ENCODE results near the gene APRT. TPM values are rescaled to one million over a fixed set of nuclear protein-coding genes. Genes with fewer than 3 reads are reported as not detected.

Gene APRT, protein sequence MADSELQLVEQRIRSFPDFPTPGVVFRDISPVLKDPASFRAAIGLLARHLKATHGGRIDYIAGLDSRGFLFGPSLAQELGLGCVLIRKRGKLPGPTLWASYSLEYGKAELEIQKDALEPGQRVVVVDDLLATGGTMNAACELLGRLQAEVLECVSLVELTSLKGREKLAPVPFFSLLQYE
- 136 and 144 TPM in 2 replicates for total RNA-seq

DNA sequence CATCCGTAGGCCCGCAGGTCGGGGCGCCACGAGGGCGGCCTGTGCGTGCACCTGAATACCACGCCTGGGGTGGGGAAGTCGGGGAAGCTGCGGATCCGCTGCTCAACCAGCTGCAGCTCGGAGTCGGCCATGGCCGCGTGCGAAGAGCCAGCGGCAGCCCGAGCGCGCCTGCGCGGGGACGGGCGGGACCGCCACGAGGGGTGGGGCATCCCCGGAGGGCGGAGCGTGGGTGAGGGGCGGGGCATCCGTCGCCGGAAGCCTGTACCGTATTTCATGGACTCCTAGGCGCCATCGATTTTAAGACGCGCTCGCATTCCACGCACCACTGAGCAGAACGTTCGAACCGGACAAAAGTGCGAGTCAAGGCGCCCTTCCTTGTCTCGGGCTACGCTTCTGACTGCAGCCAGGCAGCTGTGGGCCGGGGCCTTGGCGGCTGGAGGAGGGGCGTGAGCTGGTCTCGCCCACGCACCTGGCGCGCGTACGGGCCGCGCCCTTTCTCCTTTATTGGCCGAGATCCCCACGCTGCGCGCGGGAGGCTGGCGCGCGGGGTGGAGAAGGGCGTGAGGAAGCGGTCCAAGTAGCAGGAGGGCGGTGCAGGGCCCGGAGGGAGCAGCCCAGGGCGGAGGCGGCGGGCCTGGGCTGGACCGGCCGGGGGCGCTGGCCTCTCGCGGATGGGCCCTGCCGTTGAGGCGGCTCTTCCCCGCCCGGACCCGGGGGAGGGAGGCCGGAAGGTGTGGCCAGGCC is at the start of gene APRT:
Gene APRT (minus strand): TSS at position 160 of the 744 bp plus-strand sequence. CDS start 29 bp downstream, at position 131.

DNA sequence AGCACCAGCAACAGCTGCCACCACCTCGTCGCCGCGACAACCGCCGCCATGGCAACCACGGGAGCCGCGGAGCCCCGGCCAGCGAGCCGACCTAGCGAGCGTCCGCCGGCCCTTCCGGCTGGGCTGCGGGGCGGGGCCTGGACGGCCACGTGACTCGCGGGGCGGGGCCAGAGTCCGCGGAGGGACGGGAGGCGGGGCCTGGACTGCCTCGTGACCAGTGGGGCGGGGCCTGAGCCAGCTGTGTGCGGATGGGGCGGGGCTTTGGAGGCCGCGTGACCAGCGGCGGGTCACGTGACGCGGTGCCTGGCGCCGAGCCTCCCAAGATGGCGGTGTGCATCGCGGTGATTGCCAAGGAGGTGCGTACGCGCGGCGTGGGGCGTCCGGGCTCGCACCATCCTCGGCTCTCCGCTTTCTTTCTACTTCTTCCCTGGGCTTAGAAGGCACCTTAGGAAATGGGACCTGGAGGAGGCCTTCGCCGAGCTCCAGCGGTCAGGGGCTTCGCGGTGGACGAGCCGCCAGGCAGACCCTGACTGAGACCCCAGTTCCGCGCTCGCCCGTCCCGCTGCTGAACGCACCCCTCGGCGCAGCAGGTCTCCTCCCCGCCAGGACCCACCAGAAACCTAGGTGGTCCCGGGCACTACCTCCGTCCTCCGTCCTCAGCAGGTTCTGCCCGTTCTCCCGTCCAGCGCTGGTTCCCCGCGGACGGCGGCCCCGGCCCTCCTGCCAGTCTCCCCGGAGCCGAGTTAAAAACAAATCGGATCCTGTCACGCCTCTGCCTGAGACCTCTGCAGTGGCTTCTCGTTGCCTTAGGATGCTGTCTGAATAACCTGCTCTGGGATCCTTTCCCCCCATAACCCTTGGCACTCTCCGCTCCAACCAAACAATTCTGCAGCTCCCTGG is 45.4 kb upstream of the APRT start, which contains the start of the genes GALNS and TRAPPC2L:
Gene GALNS (minus strand): TSS at position 120 of the 900 bp plus-strand sequence. CDS start 70 bp downstream, at position 50.
Gene TRAPPC2L (plus strand): TSS at position 300 of the 900 bp plus-strand sequence. CDS start 24 bp downstream, at position 324.

DNA sequence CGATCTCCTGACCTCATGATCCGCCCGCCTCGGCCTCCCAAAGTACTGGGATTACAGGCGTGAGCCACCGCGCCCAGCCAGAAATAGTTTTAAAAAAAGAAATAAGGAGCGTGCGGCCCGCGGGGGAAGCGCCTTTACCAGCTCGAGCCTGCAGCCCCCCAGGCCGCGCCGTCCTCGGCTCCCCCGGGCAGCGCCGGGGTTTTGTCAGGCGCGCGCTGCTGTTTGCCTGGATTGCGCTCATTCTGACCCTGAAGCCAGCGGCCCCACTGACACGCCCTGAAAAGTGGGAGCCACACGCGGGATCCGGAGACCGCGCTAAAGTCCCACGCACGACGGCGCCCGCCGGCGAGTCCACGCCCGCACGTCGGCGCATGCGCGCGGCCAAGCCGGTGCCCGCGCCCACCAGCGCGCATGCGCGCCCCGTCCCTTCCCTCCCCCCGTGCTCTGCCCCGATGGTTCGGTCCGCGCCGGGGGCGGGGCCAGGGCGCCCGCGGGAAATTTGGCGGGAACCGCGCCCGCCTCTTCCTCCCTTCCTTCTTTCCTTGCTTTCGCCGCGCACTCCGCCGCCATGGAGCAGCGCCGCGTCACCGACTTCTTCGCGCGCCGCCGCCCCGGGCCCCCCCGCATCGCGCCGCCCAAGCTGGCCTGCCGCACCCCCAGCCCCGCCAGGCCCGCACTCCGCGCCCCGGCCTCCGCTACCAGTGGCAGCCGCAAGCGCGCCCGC is 8.3 kb downstream of the APRT start, which contains the start of gene CDT1:
Gene CDT1 (plus strand): TSS at position 526 of the 724 bp plus-strand sequence. CDS start 43 bp downstream, at position 569.

DNA sequence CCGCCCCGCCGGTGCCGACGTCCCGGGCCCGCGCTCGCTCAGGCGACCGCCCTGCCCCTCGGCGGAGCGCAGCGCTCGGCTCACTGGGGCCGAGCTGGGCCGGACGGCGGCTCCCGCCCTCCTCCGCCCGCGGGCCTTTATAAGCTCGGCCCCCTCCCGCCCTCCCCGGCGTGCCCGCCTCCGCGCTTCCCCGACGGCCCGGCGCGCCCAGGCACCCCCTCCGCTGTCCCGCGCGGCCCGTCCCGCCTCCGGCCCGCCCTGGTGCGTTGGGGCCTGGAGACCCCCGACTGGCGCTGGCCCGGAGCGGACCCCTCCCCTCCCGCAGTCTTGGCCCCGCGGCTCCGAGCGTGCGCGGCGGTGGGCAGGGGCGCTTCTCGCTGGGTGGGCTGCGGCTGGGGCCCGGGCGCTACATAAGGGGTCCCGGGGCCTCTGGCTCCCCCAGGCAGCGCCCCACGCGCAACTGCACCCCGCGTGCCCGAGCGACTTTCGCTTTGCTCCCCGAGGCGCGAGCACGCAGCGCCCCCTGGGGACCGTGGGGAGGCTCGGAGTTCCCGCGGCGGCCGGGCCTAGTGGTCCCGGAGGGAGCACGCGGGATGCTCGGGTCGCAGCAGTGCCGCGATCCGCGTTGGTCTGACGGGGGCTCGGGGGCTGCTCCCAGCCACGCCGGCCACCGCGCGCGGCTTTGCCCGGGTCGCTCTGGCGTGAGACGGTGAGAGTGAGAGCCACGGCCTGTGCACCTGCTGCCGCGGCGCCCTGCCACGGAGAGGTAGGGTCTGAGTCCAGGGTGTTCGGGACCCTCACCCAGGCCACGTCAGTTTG is 26.4 kb downstream of the APRT start, which contains the start of gene PIEZO1:
Gene PIEZO1 (minus strand): TSS at position 115 of the 819 bp plus-strand sequence. CDS start 256 bp downstream, outside the sequence.

Other genes starting within 250 kb of the APRT start
- gene ZC3H18, start 241.5 kb downstream of the APRT start, total RNA-seq: 13.6 and 14.2 TPM in 2 replicates
- gene IL17C, start 173.4 kb downstream of the APRT start, total RNA-seq: not detected in 2 replicates
- 257 and 264 TPM in 2 replicates for gene CYBA, start 160.9 kb downstream of the APRT start, total RNA-seq
- gene MVD, start 148.8 kb downstream of the APRT start, total RNA-seq: 32.1 and 44.2 TPM in 2 replicates
- not detected in 2 replicates for gene SNAI3, start 125.4 kb downstream of the APRT start, total RNA-seq
- 11.6 and 12.2 TPM in 2 replicates for gene RNF166, start 105.5 kb downstream of the APRT start, total RNA-seq
- 9.9 and 17.8 TPM in 2 replicates for gene CTU2, start 105.4 kb downstream of the APRT start, total RNA-seq
- gene PIEZO1, start 26.7 kb downstream of the APRT start, total RNA-seq: 58.3 and 59.5 TPM in 2 replicates
- gene CDT1, start 8.1 kb downstream of the APRT start, total RNA-seq: 2.2 and 6.1 TPM in 2 replicates
- gene GALNS, start 45.0 kb upstream of the APRT start, total RNA-seq: 18.8 and 25.7 TPM in 2 replicates
- 36.3 and 41.2 TPM in 2 replicates for gene TRAPPC2L, start 45.2 kb upstream of the APRT start, total RNA-seq
- not detected in 2 replicates for gene PABPN1L, start 54.7 kb upstream of the APRT start, total RNA-seq
- gene CBFA2T3, start 165.3 kb upstream of the APRT start, total RNA-seq: not detected in 2 replicates